Neural cell (in vitro differentiated cells): Measurements from ENCODE around the gene ETV6. TPM values are rescaled to one million over a fixed set of nuclear protein-coding genes. Genes with fewer than 3 reads are reported as not detected.

Experiments used
- H2AFZ ChIP-seq: fragments of 200-600, 300-800 bp; sonication (generic), shearing (Covaris generic); 2 replicates; pipeline ENCODE4 v1.6.0; 2014; ENCODE audit warnings: low read depth, mild to moderate bottlenecking, antibody characterized with exemption, low read length, moderate library complexity
- H3F3A ChIP-seq: fragments of 200-600 bp; shearing (Covaris generic); 2 replicates; pipeline ENCODE4 v1.6.1; 2016; ENCODE audit warnings: mild to moderate bottlenecking, moderate library complexity, mixed read lengths, antibody characterized with exemption, low read length; ENCODE audit not compliant: insufficient read depth, poor library complexity, severe bottlenecking
- H3K27ac ChIP-seq: fragments of 200-600, 300-800 bp; sonication (generic), shearing (Covaris generic); 2 replicates; pipeline ENCODE4 v1.5.1; 2014; ENCODE audit warnings: mild to moderate bottlenecking, low read length, moderate library complexity
- H3K27me3 ChIP-seq: fragments of 300-800, 200-600 bp; sonication (generic), shearing (Covaris generic); 2 replicates; pipeline ENCODE4 v1.6.0; 2014; ENCODE audit warnings: mild to moderate bottlenecking, low read depth, low read length, moderate library complexity; ENCODE audit not compliant: insufficient read depth
- H3K36me3 ChIP-seq: fragments of 300-800, 200-600 bp; sonication (generic), shearing (Covaris generic); 2 replicates; pipeline ENCODE4 v1.5.1; 2014; ENCODE audit warnings: mild to moderate bottlenecking, antibody characterized with exemption, low read length, moderate library complexity; ENCODE audit not compliant: insufficient read depth
- H3K4me2 ChIP-seq: fragments of 300-800, 200-600 bp; sonication (generic), shearing (Covaris generic); 2 replicates; pipeline ENCODE4 v1.6.0; 2014; ENCODE audit warnings: mild to moderate bottlenecking, low read length
- H3K4me3 ChIP-seq: fragments of 300-800, 200-600 bp; sonication (generic), shearing (Covaris generic); 2 replicates; pipeline ENCODE4 v1.5.1; 2014; ENCODE audit warnings: mild to moderate bottlenecking, low read length, moderate library complexity
- H3K79me2 ChIP-seq: fragments of 200-600 bp; shearing (Covaris generic); replicated peaks from 2 replicates; pipeline ENCODE4 v1.6.0; 2014; ENCODE audit warnings: mild to moderate bottlenecking, low read length, moderate library complexity; ENCODE audit not compliant: insufficient read depth
- H3K9ac ChIP-seq: fragments of 300-800, 200-600 bp; sonication (generic), shearing (Covaris generic); 2 replicates; pipeline ENCODE4 v1.6.1; 2016; ENCODE audit warnings: mild to moderate bottlenecking, low read length, mixed read lengths
- H3K9me2 ChIP-seq: fragments of 200-600 bp; shearing (Covaris generic); 2 replicates; pipeline ENCODE4 v1.6.1; 2016; ENCODE audit warnings: mild to moderate bottlenecking, low read length, mixed read lengths; ENCODE audit not compliant: insufficient read depth
- H3K9me3 ChIP-seq: fragments of 200-600, 300-800 bp; sonication (generic), shearing (Covaris generic); 2 replicates; pipeline ENCODE4 v1.6.1; 2016; ENCODE audit warnings: mild to moderate bottlenecking, mixed run types, low read length, moderate library complexity, mixed read lengths
- H4K20me1 ChIP-seq: fragments of 200-600 bp; shearing (Covaris generic); 2 replicates; pipeline ENCODE4 v1.6.1; 2016; ENCODE audit warnings: mild to moderate bottlenecking, mixed run types; ENCODE audit not compliant: insufficient read depth
- CTCF ChIP-seq: fragments of 450-650 bp; IDR thresholded peaks from 2 replicates; pipeline ENCODE4 v1.5.1; 2014; ENCODE audit warnings: antibody characterized with exemption, mild to moderate bottlenecking, moderate library complexity; ENCODE audit not compliant: poor library complexity, severe bottlenecking
- EP300 ChIP-seq: fragments of 450-650 bp; conservative IDR thresholded peaks from 2 replicates; pipeline ENCODE4 v1.6.1; 2014; ENCODE audit warnings: antibody characterized with exemption, mild to moderate bottlenecking, moderate library complexity; ENCODE audit not compliant: poor library complexity, severe bottlenecking
- EZH2 ChIP-seq: fragments of 200-600, 300-800 bp; shearing (Covaris generic), sonication (generic); IDR thresholded peaks from 2 replicates; pipeline ENCODE4 v1.6.1; 2014; ENCODE audit warnings: antibody characterized with exemption, low read length, borderline replicate concordance, mild to moderate bottlenecking; ENCODE audit not compliant: insufficient read depth, poor library complexity, severe bottlenecking
- MXI1 ChIP-seq: fragments of 450-650 bp; conservative IDR thresholded peaks from 2 replicates; pipeline ENCODE4 v1.6.1; 2014; ENCODE audit warnings: antibody characterized with exemption, mild to moderate bottlenecking; ENCODE audit not compliant: poor library complexity, severe bottlenecking
- POLR2AphosphoS5 ChIP-seq: IDR thresholded peaks from 2 replicates; pipeline ENCODE4 v1.6.1; 2012
- RAD21 ChIP-seq: fragments of 450-650 bp; conservative IDR thresholded peaks from 2 replicates; pipeline ENCODE4 v1.6.1; 2014; ENCODE audit warnings: antibody characterized with exemption, mild to moderate bottlenecking, moderate library complexity
- REST ChIP-seq: IDR thresholded peaks from 2 replicates; pipeline ENCODE4 v1.6.1; 2012; ENCODE audit warnings: borderline replicate concordance
- SMC3 ChIP-seq: fragments of 450-650 bp; conservative IDR thresholded peaks from 2 replicates; pipeline ENCODE4 v1.6.1; 2014; ENCODE audit warnings: antibody characterized with exemption, mild to moderate bottlenecking, moderate library complexity; ENCODE audit not compliant: poor library complexity
- TAF1 ChIP-seq: IDR thresholded peaks from 2 replicates; pipeline ENCODE4 v1.6.1; 2012; ENCODE audit warnings: low read depth
- polyA plus RNA-seq: library from polyadenylated mRNA; depleted of rRNA; stranded (reverse); fragments of >200 nt; gene quantifications from 2 replicates; pipeline ENCODE4 v1.2.3, GENCODE V29; 2014

Gene ETV6
- polyA plus RNA-seq, 1 donor from 2014 or later = 1.6 TPM

GRCh38 chr12:11884706-11885105, 235.2 kb downstream of the ETV6 start (continued):
- TF ChIP-seq MXI1 = no peak
- no peak for TF ChIP-seq SMC3
- no peak for TF ChIP-seq TAF1

GRCh38 chr12:11885261-11886038, 236.0 kb downstream of the ETV6 start:
- TF ChIP-seq EP300 = no peak
- no peak for TF ChIP-seq EZH2
- TF ChIP-seq REST = no peak
- TF ChIP-seq TAF1 = no peak
- TF ChIP-seq RAD21 = no peak
- TF ChIP-seq MXI1 = no peak
- no peak for TF ChIP-seq SMC3
- TF ChIP-seq POLR2AphosphoS5 = no peak
- no peak for TF ChIP-seq CTCF
- Histone ChIP-seq H3K79me2 (no peaks in the 10 kb centered on the region), H3K36me3 (no peaks in the 10 kb centered on the region), H2AFZ (no peak overlapping the region), H3K27me3 (no peaks in the 10 kb centered on the region), H3F3A (no peaks in the 10 kb centered on the region), H3K9me3 (no peaks in the 10 kb centered on the region), H3K4me3 (no peak overlapping the region), H3K27ac (no peak overlapping the region), H3K9ac (no peak overlapping the region), H4K20me1 (no peaks in the 10 kb centered on the region), H3K9me2 (no peaks in the 10 kb centered on the region), H3K4me2 (no peak overlapping the region)

GRCh38 chr12:11886339-11886738, 236.9 kb downstream of the ETV6 start:
- no peak overlapping the region for H2AFZ ChIP-seq
- no peaks in the 10 kb centered on the region for H3K79me2 ChIP-seq
- H3K27me3 ChIP-seq = no peaks in the 10 kb centered on the region
- H3K9ac ChIP-seq = no peak overlapping the region
- no peaks in the 10 kb centered on the region for H4K20me1 ChIP-seq
- no peaks in the 10 kb centered on the region for H3F3A ChIP-seq
- H3K4me3 ChIP-seq = no peak overlapping the region
- no peak overlapping the region for H3K4me2 ChIP-seq
- no peak overlapping the region for H3K27ac ChIP-seq
- H3K9me2 ChIP-seq = no peaks in the 10 kb centered on the region
- H3K9me3 ChIP-seq = no peaks in the 10 kb centered on the region
- no peak for TF ChIP-seq RAD21
- no peak for TF ChIP-seq CTCF
- no peak for TF ChIP-seq EZH2
- TF ChIP-seq TAF1 = no peak
- H3K36me3 ChIP-seq = no peaks in the 10 kb centered on the region
